IMR-90 (cell line): ENCODE results near the gene MYO9B. TPM values are rescaled to one million over a fixed set of nuclear protein-coding genes. Genes with fewer than 3 reads are reported as not detected.

ENCODE experiments used
- ATAC-seq: fragments of 200-7000 bp; cut with Tn5 transposase; 2 replicates; pipeline ENCODE4 v1.9.1; 2020; ENCODE audit warnings: low read depth, mild to moderate bottlenecking, moderate library complexity
- BruUV-seq: library from RNA; stranded (reverse); fragments of 400-500 nt; replicated peaks from 2 replicates; lab custom pipeline; 2021; lab: Mats Ljungman, UMichigan
- CTCF ChIA-PET: fragments of 300-600 bp; formaldehyde crosslinking; extraction: SDS; loops from one replicate; lab custom pipeline; 2021; ENCODE audit warnings: antibody characterized with exemption; lab: Yijun Ruan, JAX
- POLR2A ChIA-PET: fragments of 300-600 bp; sonication (Branson Sonifier 250); formaldehyde crosslinking; loops from one replicate; lab custom pipeline; 2022; ENCODE audit warnings: antibody characterized with exemption; ENCODE audit not compliant: unreplicated experiment; lab: Charles Lee
- DNase-seq: peaks from one replicate; pipeline ENCODE4 v3.0.0; 2013
- H2AFZ ChIP-seq: replicated peaks from 2 replicates; pipeline ENCODE3; 2013; ENCODE audit warnings: low read length, mild to moderate bottlenecking; ENCODE audit not compliant: poor library complexity
- H2AK5ac ChIP-seq: 2 replicates; pipeline ENCODE4 v1.6.1; 2013; ENCODE audit warnings: low read depth, low read length, inconsistent platforms
- H2AK9ac ChIP-seq: replicated peaks from 2 replicates; pipeline ENCODE3; 2013; ENCODE audit warnings: mild to moderate bottlenecking, low read depth, low read length, moderate library complexity; ENCODE audit not compliant: poor library complexity
- H2BK120ac ChIP-seq: 2 replicates; pipeline ENCODE4 v1.6.1; 2013; ENCODE audit warnings: low read depth, low read length, inconsistent platforms
- H2BK15ac ChIP-seq: 3 replicates; pipeline ENCODE4 v1.6.1; 2013; ENCODE audit warnings: low read depth, low read length, inconsistent platforms
- H2BK20ac ChIP-seq: 2 replicates; pipeline ENCODE4 v1.6.1; 2013; ENCODE audit warnings: low read depth, mild to moderate bottlenecking, inconsistent platforms, low read length, moderate library complexity
- H2BK5ac ChIP-seq: 2 replicates; pipeline ENCODE4 v1.6.1; 2013; ENCODE audit warnings: mild to moderate bottlenecking, low read depth, low read length, inconsistent platforms; ENCODE audit not compliant: poor library complexity, severe bottlenecking
- H3K14ac ChIP-seq: replicated peaks from 2 replicates; pipeline ENCODE4 v1.6.1; 2013; ENCODE audit warnings: low read depth, low read length, inconsistent platforms
- H3K18ac ChIP-seq: 2 replicates; pipeline ENCODE4 v1.6.1; 2013; ENCODE audit warnings: low read depth, low read length, control low read depth
- H3K23ac ChIP-seq: 2 replicates; pipeline ENCODE4 v1.6.1; 2013; ENCODE audit warnings: low read depth, low read length, inconsistent platforms
- H3K27ac ChIP-seq: 2 replicates; pipeline ENCODE4 v1.5.1; 2013; ENCODE audit warnings: mild to moderate bottlenecking, control low read depth, low read length; ENCODE audit not compliant: insufficient read depth
- H3K27me3 ChIP-seq: 2 replicates; pipeline ENCODE4 v1.6.1; 2013; ENCODE audit warnings: low read length; ENCODE audit not compliant: control insufficient read depth, insufficient read depth
- H3K36me3 ChIP-seq: 2 replicates; pipeline ENCODE4 v1.6.1; 2013; ENCODE audit warnings: low read length, mixed read lengths; ENCODE audit not compliant: control insufficient read depth, insufficient read depth
- H3K4ac ChIP-seq: 2 replicates; pipeline ENCODE4 v1.6.1; 2013; ENCODE audit warnings: low read depth, low read length, inconsistent platforms
- H3K4me1 ChIP-seq: 2 replicates; pipeline ENCODE4 v1.6.1; 2013; ENCODE audit warnings: low read length, mixed read lengths; ENCODE audit not compliant: control insufficient read depth, insufficient read depth
- H3K4me2 ChIP-seq: 2 replicates; pipeline ENCODE4 v1.6.1; 2013; ENCODE audit warnings: low read depth, mild to moderate bottlenecking, control low read depth, low read length, moderate library complexity
- H3K4me3 ChIP-seq: 2 replicates; pipeline ENCODE4 v1.5.1; 2013; ENCODE audit warnings: low read depth, mild to moderate bottlenecking, control low read depth, low read length, moderate library complexity; ENCODE audit not compliant: insufficient read depth
- H3K56ac ChIP-seq: 2 replicates; pipeline ENCODE4 v1.6.1; 2013; ENCODE audit warnings: low read length, inconsistent platforms; ENCODE audit not compliant: insufficient read depth; ENCODE audit errors: extremely low read depth
- H3K79me1 ChIP-seq, 2 experiments: 2 replicates each; pipeline ENCODE4 v1.6.1; 2013; ENCODE audit warnings: low read length in 2 of 2, inconsistent platforms in 1 of 2, low read depth in 1 of 2
- H3K9ac ChIP-seq: 2 replicates; pipeline ENCODE4 v1.6.1; 2013; ENCODE audit warnings: low read depth, low read length, control low read depth
- H3K9me1 ChIP-seq: 2 replicates; pipeline ENCODE4 v1.6.1; 2013; ENCODE audit warnings: low read length, inconsistent platforms; ENCODE audit not compliant: insufficient read depth
- H3K9me3 ChIP-seq: 2 replicates; pipeline ENCODE4 v1.6.1; 2013; ENCODE audit warnings: low read length; ENCODE audit not compliant: control insufficient read depth, insufficient read depth
- H4K20me1 ChIP-seq: 2 replicates; pipeline ENCODE4 v1.6.1; 2013; ENCODE audit warnings: low read length, inconsistent platforms; ENCODE audit not compliant: insufficient read depth
- H4K5ac ChIP-seq: 2 replicates; pipeline ENCODE4 v1.6.1; 2013; ENCODE audit warnings: mild to moderate bottlenecking, low read depth, low read length, control low read depth
- H4K8ac ChIP-seq, 2 experiments: 2 replicates each; pipeline ENCODE4 v1.6.1; 2013; ENCODE audit warnings: low read depth in 2 of 2, low read length in 2 of 2, control low read depth in 1 of 2, inconsistent platforms in 1 of 2
- H4K91ac ChIP-seq: 2 replicates; pipeline ENCODE4 v1.6.1; 2013; ENCODE audit warnings: low read depth, low read length, inconsistent platforms; ENCODE audit not compliant: insufficient read depth
- BHLHE40 ChIP-seq: fragments of 150-350 bp; IDR thresholded peaks from 2 replicates; pipeline ENCODE4 v1.6.1; 2016; ENCODE audit warnings: mild to moderate bottlenecking, low read depth, low read length
- MAFK ChIP-seq: IDR thresholded peaks from 2 replicates; pipeline ENCODE4 v1.6.1; 2012; ENCODE audit warnings: low read depth, low read length, improper control_type of control experiment
- POLR2A ChIP-seq: IDR thresholded peaks from 2 replicates; pipeline ENCODE4 v1.6.1; 2012; ENCODE audit warnings: mild to moderate bottlenecking, low read depth, low read length
- WGBS, 2 experiments: methylation state at CpG; one replicate each; pipeline versions ENCODE4 v1.1.5 to v1.1.7; 2013; ENCODE audit warnings: missing lambda C conversion rate in 2 of 2; ENCODE audit not compliant: insufficient read length in 1 of 2; ENCODE audit errors: extremely low coverage in 2 of 2; 5-methylcytosine and 5-hydroxymethylcytosine counted together
- dilution Hi-C: fragments of 300-500 bp; cut with HindIII; formaldehyde crosslinking; loops from one replicate; pipeline ENCODE4 v1.14.3; 2018; ENCODE audit warnings: low sequenced_read_pairs; ENCODE audit not compliant: unreplicated experiment
- in situ Hi-C: fragments of 300-500 bp; cut with MboI; formaldehyde crosslinking; loops from 3 replicates; pipeline ENCODE4 v1.14.3; 2019; ENCODE audit warnings: low sequenced_read_pairs, inconsistent platforms, mixed read lengths
- intact Hi-C: fragments of 100-400 bp; cut with micrococcal nuclease; formaldehyde crosslinking; loops from 2 replicates; pipeline ENCODE4 v1.10.0; 2022
- polyA plus RNA-seq, 3 experiments: library from polyadenylated mRNA; depleted of rRNA; stranded (reverse); fragments of >200 nt; gene quantifications; 2 replicates each; pipeline ENCODE4 v1.2.3, GENCODE V29; 2012; ENCODE audit warnings: low replicate concordance in 1 of 3
- total RNA-seq: library from RNA; depleted of rRNA; stranded (reverse); fragments of >200 nt; gene quantifications from 2 replicates; pipeline ENCODE4 v1.2.3, GENCODE V29; 2012
- TF ChIP-seq, protein P1 (sequence below): conservative IDR thresholded peaks from 2 replicates; pipeline ENCODE4 v1.5.1; 2012; ENCODE audit warnings: mild to moderate bottlenecking, low read depth, low read length, improper control_type of control experiment

The MYO9B gene
- total and polyA plus RNA-seq, 2 of the 4 experiments (the other 2 are of a cell fraction), result 61.8 to 77.8 TPM

DNA sequence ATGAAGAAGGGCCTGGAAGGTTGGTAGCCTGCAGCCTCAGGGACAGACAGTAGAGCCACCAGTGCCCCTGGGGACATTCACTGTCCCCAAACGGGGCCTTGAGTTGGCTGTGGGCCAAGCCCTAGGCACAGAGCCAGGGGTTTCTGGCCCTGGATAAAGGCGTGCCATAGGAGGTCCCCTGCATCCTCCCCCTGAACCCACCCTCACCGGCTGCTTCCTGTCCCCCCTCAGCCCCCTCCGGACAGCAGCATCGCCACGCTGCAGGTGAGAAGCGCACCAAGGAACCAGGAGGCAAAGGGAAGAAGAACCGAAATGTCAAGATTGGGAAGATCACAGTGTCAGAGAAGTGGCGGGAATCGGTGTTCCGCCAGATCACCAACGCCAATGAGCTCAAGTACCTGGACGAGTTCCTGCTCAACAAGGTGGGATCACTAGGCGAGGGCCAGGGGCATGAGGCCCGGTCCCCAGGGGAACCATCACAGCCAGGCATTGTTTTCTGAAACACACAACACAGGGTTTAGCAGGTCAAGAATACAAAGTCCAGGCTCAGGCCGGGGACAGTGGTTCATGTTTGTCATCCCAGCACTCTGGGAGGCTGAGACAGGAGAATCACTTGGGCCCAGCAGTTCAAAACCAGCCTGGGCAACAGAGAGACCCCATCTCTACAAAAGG, 125.0 kb downstream of the MYO9B start:
- POLR2A ChIA-PET, result no interaction called here
- Histone ChIP-seq H3K79me1 (peaks cover 9 to 18% of the 10 kb centered on the region in 2 experiments; a peak in 3 of 4 replicates), H4K5ac (no peak overlapping the region), H4K8ac (no peak overlapping the region), H2BK5ac (no peak overlapping the region), H3K9me3 (no peaks in the 10 kb centered on the region), H2BK120ac (no peak overlapping the region), H3K14ac (no peak overlapping the region), H3K27ac (no peak overlapping the region), H3K36me3 (peaks cover 79% of the 10 kb centered on the region), H3K56ac (no peak overlapping the region), H3K4me3 (no peak overlapping the region), H2AK9ac (no peak overlapping the region), H3K4me1 (no peaks in the 10 kb centered on the region), H3K27me3 (no peaks in the 10 kb centered on the region), H2BK15ac (no peak overlapping the region), H2AFZ (no peak overlapping the region), H4K20me1 (peaks cover 12% of the 10 kb centered on the region), H3K23ac (no peak overlapping the region), H4K91ac (no peak overlapping the region), H2AK5ac (no peak overlapping the region), H3K4me2 (no peak overlapping the region), H3K4ac (no peak overlapping the region), H2BK20ac (no peak overlapping the region), H3K9me1 (peaks cover 3% of the 10 kb centered on the region; the same call in 1 of the 2 replicates), H3K18ac (no peak overlapping the region), H3K9ac (no peak overlapping the region)
- in situ Hi-C loops (loop anchor here (10.0 kb wide), 1 partner anchor 84 kb away; the partner anchor contains the start of gene ANKLE1), dilution Hi-C loops (no loop called here), intact Hi-C loops (no loop called here)
- BruUV-seq, result no TSS peak
- no peak for ATAC-seq
- 50% methylated on average over 2 of the region's 16 CpGs; no CpG with 5 or more reads in 1 of the 2 experiments for WGBS, 2 experiments
- CTCF ChIA-PET, result no interaction called here
- TF ChIP-seq, protein P1, sequence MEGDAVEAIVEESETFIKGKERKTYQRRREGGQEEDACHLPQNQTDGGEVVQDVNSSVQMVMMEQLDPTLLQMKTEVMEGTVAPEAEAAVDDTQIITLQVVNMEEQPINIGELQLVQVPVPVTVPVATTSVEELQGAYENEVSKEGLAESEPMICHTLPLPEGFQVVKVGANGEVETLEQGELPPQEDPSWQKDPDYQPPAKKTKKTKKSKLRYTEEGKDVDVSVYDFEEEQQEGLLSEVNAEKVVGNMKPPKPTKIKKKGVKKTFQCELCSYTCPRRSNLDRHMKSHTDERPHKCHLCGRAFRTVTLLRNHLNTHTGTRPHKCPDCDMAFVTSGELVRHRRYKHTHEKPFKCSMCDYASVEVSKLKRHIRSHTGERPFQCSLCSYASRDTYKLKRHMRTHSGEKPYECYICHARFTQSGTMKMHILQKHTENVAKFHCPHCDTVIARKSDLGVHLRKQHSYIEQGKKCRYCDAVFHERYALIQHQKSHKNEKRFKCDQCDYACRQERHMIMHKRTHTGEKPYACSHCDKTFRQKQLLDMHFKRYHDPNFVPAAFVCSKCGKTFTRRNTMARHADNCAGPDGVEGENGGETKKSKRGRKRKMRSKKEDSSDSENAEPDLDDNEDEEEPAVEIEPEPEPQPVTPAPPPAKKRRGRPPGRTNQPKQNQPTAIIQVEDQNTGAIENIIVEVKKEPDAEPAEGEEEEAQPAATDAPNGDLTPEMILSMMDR, result no peak
- TF ChIP-seq POLR2A, result no peak
- no peak for TF ChIP-seq BHLHE40
- TF ChIP-seq MAFK, result no peak
- DNase-seq, result no peak
